ENCODE measurements around the gene MMUT.

DNA sequence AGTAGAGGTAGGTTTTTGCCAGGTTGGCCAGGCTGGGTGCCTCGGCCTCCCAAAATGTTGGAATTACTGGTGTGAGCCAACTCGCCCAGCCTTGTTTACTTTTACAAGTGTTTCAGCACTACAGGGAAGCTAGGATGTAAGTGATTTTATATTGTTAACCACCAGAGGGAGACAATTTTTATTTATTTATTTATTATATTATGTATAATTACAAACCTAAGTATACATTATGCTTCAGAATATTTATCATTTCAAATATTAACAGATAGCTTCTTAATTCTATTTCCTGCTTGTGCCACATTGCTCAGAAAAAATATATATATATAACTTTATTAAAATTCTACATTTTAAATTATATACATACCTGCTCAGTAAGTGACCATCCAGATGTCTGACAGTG, 9.8 kb downstream of the MMUT start:
- TF ChIP-seq POLR2A (IDR thresholded peaks at IDR 0.05; ENCODE audit: extremely low read depth, insufficient read length) (no peak), MYC (IDR thresholded peaks at IDR 0.05; ENCODE audit: low read depth, low read length) (no peak)
- TF ChIP-seq, protein P1, sequence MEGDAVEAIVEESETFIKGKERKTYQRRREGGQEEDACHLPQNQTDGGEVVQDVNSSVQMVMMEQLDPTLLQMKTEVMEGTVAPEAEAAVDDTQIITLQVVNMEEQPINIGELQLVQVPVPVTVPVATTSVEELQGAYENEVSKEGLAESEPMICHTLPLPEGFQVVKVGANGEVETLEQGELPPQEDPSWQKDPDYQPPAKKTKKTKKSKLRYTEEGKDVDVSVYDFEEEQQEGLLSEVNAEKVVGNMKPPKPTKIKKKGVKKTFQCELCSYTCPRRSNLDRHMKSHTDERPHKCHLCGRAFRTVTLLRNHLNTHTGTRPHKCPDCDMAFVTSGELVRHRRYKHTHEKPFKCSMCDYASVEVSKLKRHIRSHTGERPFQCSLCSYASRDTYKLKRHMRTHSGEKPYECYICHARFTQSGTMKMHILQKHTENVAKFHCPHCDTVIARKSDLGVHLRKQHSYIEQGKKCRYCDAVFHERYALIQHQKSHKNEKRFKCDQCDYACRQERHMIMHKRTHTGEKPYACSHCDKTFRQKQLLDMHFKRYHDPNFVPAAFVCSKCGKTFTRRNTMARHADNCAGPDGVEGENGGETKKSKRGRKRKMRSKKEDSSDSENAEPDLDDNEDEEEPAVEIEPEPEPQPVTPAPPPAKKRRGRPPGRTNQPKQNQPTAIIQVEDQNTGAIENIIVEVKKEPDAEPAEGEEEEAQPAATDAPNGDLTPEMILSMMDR (IDR thresholded peaks at IDR 0.05; ENCODE audit: low read depth, low read length): no peak
- TF ChIP-seq, protein P2, sequence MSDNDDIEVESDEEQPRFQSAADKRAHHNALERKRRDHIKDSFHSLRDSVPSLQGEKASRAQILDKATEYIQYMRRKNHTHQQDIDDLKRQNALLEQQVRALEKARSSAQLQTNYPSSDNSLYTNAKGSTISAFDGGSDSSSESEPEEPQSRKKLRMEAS (IDR thresholded peaks at IDR 0.05; ENCODE audit: low read depth, low read length): no peak

Data from NB4 (cell line).